ENCODE results near the gene ADA.

ADA gene

GRCh38 chr20:44644230-44644617 lies 7.3 kb downstream of the ADA start:
- no peak for DNase-seq (ENCODE audit: low read depth)
- no peak for TF ChIP-seq CTCF (IDR thresholded peaks at IDR 0.05; ENCODE audit: insufficient read depth, low read depth, low read length, missing control alignments)
- no peak overlapping the region for H3K4me3 ChIP-seq (ENCODE audit: low read length)

- H3K4me3 ChIP-seq (ENCODE audit: low read length): no peak overlapping the region
- DNase-seq (ENCODE audit: low read depth): peak; percentile 88
- TF ChIP-seq CTCF (IDR thresholded peaks at IDR 0.05; ENCODE audit: insufficient read depth, low read depth, low read length, missing control alignments): no peak
These were observed 7.8 kb downstream of the ADA start for GRCh38 chr20:44643596-44644229.

GRCh38 chr20:44643154-44643519 lies 8.4 kb downstream of the ADA start:
- no peak overlapping the region for H3K4me3 ChIP-seq (ENCODE audit: low read length)
- DNase-seq (ENCODE audit: low read depth): no peak
- no peak for TF ChIP-seq CTCF (IDR thresholded peaks at IDR 0.05; ENCODE audit: insufficient read depth, low read depth, low read length, missing control alignments)

GRCh38 chr20:44642203-44643153 lies 9.0 kb downstream of the ADA start:
- peak; percentile 28 for TF ChIP-seq CTCF (IDR thresholded peaks at IDR 0.05; ENCODE audit: insufficient read depth, low read depth, low read length, missing control alignments)
- peak; percentile 60 for DNase-seq (ENCODE audit: low read depth)
- no peak overlapping the region for H3K4me3 ChIP-seq (ENCODE audit: low read length)

GRCh38 chr20:44641325-44641724 lies 10.2 kb downstream of the ADA start:
- no peak overlapping the region for H3K4me3 ChIP-seq (ENCODE audit: low read length)
- no peak for TF ChIP-seq CTCF (IDR thresholded peaks at IDR 0.05; ENCODE audit: insufficient read depth, low read depth, low read length, missing control alignments)
- DNase-seq (ENCODE audit: low read depth): peak; percentile 61

- H3K4me3 ChIP-seq (ENCODE audit: low read length): no peak overlapping the region
- no peak for DNase-seq (ENCODE audit: low read depth)
- no peak for TF ChIP-seq CTCF (IDR thresholded peaks at IDR 0.05; ENCODE audit: insufficient read depth, low read depth, low read length, missing control alignments)
These were observed 11.0 kb downstream of the ADA start for GRCh38 chr20:44640522-44640921.

Data from epithelial cell of esophagus (primary cell).